ENCODE measurements around the gene MIGA2.

Gene MIGA2

GRCh38 chr9:129053020-129053419, 16.6 kb downstream of the MIGA2 start:
- H3K4me3 ChIP-seq (ENCODE audit: low read depth, low read length) = no peak overlapping the region
- no peak for TF ChIP-seq CTCF (IDR thresholded peaks at IDR 0.05; ENCODE audit: low read depth, low read length, missing control alignments)
- no peak for DNase-seq (ENCODE audit: low read depth)

- no peak for DNase-seq (ENCODE audit: low read depth)
- H3K4me3 ChIP-seq (ENCODE audit: low read depth, low read length) = no peak overlapping the region
- TF ChIP-seq CTCF (IDR thresholded peaks at IDR 0.05; ENCODE audit: low read depth, low read length, missing control alignments) = no peak
Measured at GRCh38 chr9:129054163-129054851, 17.9 kb downstream of the MIGA2 start.

GRCh38 chr9:129058965-129059795, 22.8 kb downstream of the MIGA2 start:
- no peak overlapping the region for H3K4me3 ChIP-seq (ENCODE audit: low read depth, low read length)
- no peak for TF ChIP-seq CTCF (IDR thresholded peaks at IDR 0.05; ENCODE audit: low read depth, low read length, missing control alignments)
- no peak for DNase-seq (ENCODE audit: low read depth)

- no peak for TF ChIP-seq CTCF (IDR thresholded peaks at IDR 0.05; ENCODE audit: low read depth, low read length, missing control alignments)
- DNase-seq (ENCODE audit: low read depth) = no peak
- no peak overlapping the region for H3K4me3 ChIP-seq (ENCODE audit: low read depth, low read length)
Measured at GRCh38 chr9:129059796-129060785, 23.7 kb downstream of the MIGA2 start.

GRCh38 chr9:129060991-129061390, 24.6 kb downstream of the MIGA2 start:
- no peak overlapping the region for H3K4me3 ChIP-seq (ENCODE audit: low read depth, low read length)
- TF ChIP-seq CTCF (IDR thresholded peaks at IDR 0.05; ENCODE audit: low read depth, low read length, missing control alignments) = no peak
- no peak for DNase-seq (ENCODE audit: low read depth)

- H3K4me3 ChIP-seq (ENCODE audit: low read depth, low read length) = no peak overlapping the region
- no peak for TF ChIP-seq CTCF (IDR thresholded peaks at IDR 0.05; ENCODE audit: low read depth, low read length, missing control alignments)
- no peak for DNase-seq (ENCODE audit: low read depth)
Measured at GRCh38 chr9:129063061-129063460, 26.6 kb downstream of the MIGA2 start.
